GM04504 (cell line): ENCODE measurements around the gene EEF2KMT.
"Not testable (repeated sequence)": the region's sequence is repeated elsewhere in the genome, so short reads cannot be mapped to it uniquely, and the experiment has no call there.

Experiments used
- DNase-seq: peaks from one replicate; pipeline ENCODE4 v3.0.0-alpha.2; 2012; ENCODE audit warnings: low read depth

Gene EEF2KMT

GRCh38 chr16:5097470-5098220, at the start of gene EEF2KMT:
Gene EEF2KMT (minus strand): TSS chr16:5097795. CDS start chr16:5097739, 56 bp downstream.
- DNase-seq: peak; percentile 99

GRCh38 chr16:5144621-5144956, 47.0 kb upstream of the EEF2KMT start:
- DNase-seq: not testable (repeated sequence)

- no peak for DNase-seq
These were observed 46.4 kb upstream of the EEF2KMT start for GRCh38 chr16:5143761-5144620.

- DNase-seq: not testable (repeated sequence)
These were observed 42.6 kb upstream of the EEF2KMT start for GRCh38 chr16:5140151-5140550.

- not testable (repeated sequence) for DNase-seq
These were observed 37.3 kb upstream of the EEF2KMT start for GRCh38 chr16:5134739-5135452.

- not testable (repeated sequence) for DNase-seq
These were observed 35.5 kb upstream of the EEF2KMT start for GRCh38 chr16:5132915-5133600.

GRCh38 chr16:5131467-5132004, 33.9 kb upstream of the EEF2KMT start:
- not testable (repeated sequence) for DNase-seq

GRCh38 chr16:5117300-5118087, 19.9 kb upstream of the EEF2KMT start:
- not testable (repeated sequence) for DNase-seq

- DNase-seq: not testable (repeated sequence)
These were observed 19.2 kb upstream of the EEF2KMT start for GRCh38 chr16:5116780-5117295.

GRCh38 chr16:5110933-5111332, 13.3 kb upstream of the EEF2KMT start:
- not testable (repeated sequence) for DNase-seq

- no peak for DNase-seq
These were observed 11.0 kb upstream of the EEF2KMT start for GRCh38 chr16:5108505-5109158.

GRCh38 chr16:5105039-5105438, 7.4 kb upstream of the EEF2KMT start:
- DNase-seq: not testable (repeated sequence)

GRCh38 chr16:5103296-5104032, 5.9 kb upstream of the EEF2KMT start:
- DNase-seq: not testable (repeated sequence)

GRCh38 chr16:5099174-5099573, 1.6 kb upstream of the EEF2KMT start:
- DNase-seq: not testable (repeated sequence)

- DNase-seq: not testable (repeated sequence)
These were observed 895 bp upstream of the EEF2KMT start for GRCh38 chr16:5098221-5099159.

- DNase-seq: not testable (repeated sequence)
These were observed 530 bp downstream of the EEF2KMT start for GRCh38 chr16:5097061-5097469.

GRCh38 chr16:5096437-5097060, 1.0 kb downstream of the EEF2KMT start:
- not testable (repeated sequence) for DNase-seq
